DLD1 (cell line): ENCODE data around the gene PARVB.

Source experiments
- in situ Hi-C: cut with HindIII; loops from 2 replicates; pipeline ENCODE4 v1.10.0; 2017; ENCODE audit warnings: low sequenced_read_pairs

PARVB gene

GRCh38 chr22:44085743-44086270, 61.7 kb downstream of the PARVB start:
- in situ Hi-C loops: loop anchor here (10.0 kb wide), 1 partner anchor 81 kb away; no protein-coding TSS in a partner anchor

- in situ Hi-C loops: loop anchor here (10.0 kb wide), 1 partner anchor 82 kb away; no protein-coding TSS in a partner anchor
Observed at GRCh38 chr22:44086271-44087088, 62.4 kb downstream of the PARVB start.

GRCh38 chr22:44087089-44087430, 63.0 kb downstream of the PARVB start:
- in situ Hi-C loops: loop anchor here (10.0 kb wide), 1 partner anchor 82 kb away; no protein-coding TSS in a partner anchor

- in situ Hi-C loops: loop anchor here (10.0 kb wide), 1 partner anchor 84 kb away; no protein-coding TSS in a partner anchor
Observed at GRCh38 chr22:44088976-44089570, 65.0 kb downstream of the PARVB start.

- in situ Hi-C loops: loop anchor here (10.0 kb wide), 1 partner anchor 85 kb away; no protein-coding TSS in a partner anchor
Observed at GRCh38 chr22:44089717-44090570, 65.8 kb downstream of the PARVB start.

- in situ Hi-C loops: no loop called here
Observed at GRCh38 chr22:44090571-44090905, 66.4 kb downstream of the PARVB start.

- in situ Hi-C loops: no loop called here
Observed at GRCh38 chr22:44091021-44091721, 67.1 kb downstream of the PARVB start.

GRCh38 chr22:44091751-44092150, 67.6 kb downstream of the PARVB start:
- in situ Hi-C loops: no loop called here

GRCh38 chr22:44092636-44093220, 68.6 kb downstream of the PARVB start:
- in situ Hi-C loops: no loop called here

GRCh38 chr22:44093791-44094190, 69.7 kb downstream of the PARVB start:
- in situ Hi-C loops: no loop called here

- in situ Hi-C loops: no loop called here
Observed at GRCh38 chr22:44094751-44095302, 70.7 kb downstream of the PARVB start.

GRCh38 chr22:44096736-44097135, 72.6 kb downstream of the PARVB start:
- in situ Hi-C loops: no loop called here

- in situ Hi-C loops: no loop called here
Observed at GRCh38 chr22:44097263-44098020, 73.3 kb downstream of the PARVB start.

GRCh38 chr22:44098021-44098739, 74.1 kb downstream of the PARVB start:
- in situ Hi-C loops: no loop called here

- in situ Hi-C loops: no loop called here
Observed at GRCh38 chr22:44098966-44099530, 74.9 kb downstream of the PARVB start.

- in situ Hi-C loops: no loop called here
Observed at GRCh38 chr22:44099696-44100095, 75.6 kb downstream of the PARVB start.

- in situ Hi-C loops: no loop called here
Observed at GRCh38 chr22:44100411-44100810, 76.3 kb downstream of the PARVB start.

GRCh38 chr22:44102121-44102520, 78.0 kb downstream of the PARVB start:
- in situ Hi-C loops: no loop called here
